GM12891 (cell line): ENCODE measurements around the gene CLIC3.

ENCODE experiments used
- PAX5 ChIP-seq: IDR thresholded peaks from 2 replicates; pipeline ENCODE4 v1.6.1; 2011; ENCODE audit warnings: low read length, moderate library complexity, mild to moderate bottlenecking; ENCODE audit not compliant: insufficient read depth, severe bottlenecking
- POLR2A ChIP-seq: IDR thresholded peaks from 2 replicates; pipeline ENCODE4 v1.6.1; 2011; ENCODE audit warnings: low read depth, low read length, control low read depth
- POLR2AphosphoS5 ChIP-seq: IDR thresholded peaks from 2 replicates; pipeline ENCODE4 v1.6.1; 2011; ENCODE audit warnings: low read depth, low read length, control low read depth
- POU2F2 ChIP-seq: IDR thresholded peaks from 2 replicates; pipeline ENCODE4 v1.6.1; 2011; ENCODE audit warnings: low read depth, mild to moderate bottlenecking, control low read depth, low read length, moderate library complexity
- SPI1 ChIP-seq: IDR thresholded peaks from 2 replicates; pipeline ENCODE4 v1.6.1; 2011; ENCODE audit warnings: low read depth, low read length, control low read depth
- TAF1 ChIP-seq: IDR thresholded peaks from 2 replicates; pipeline ENCODE4 v1.6.1; 2011; ENCODE audit warnings: low read depth, low read length, control low read depth

GRCh38 chr9:137018761-137019559 lies 22.6 kb upstream of the CLIC3 start:
- TF ChIP-seq POLR2A (no peak), POLR2AphosphoS5 (no peak), TAF1 (no peak), SPI1 (no peak), PAX5 (no peak), POU2F2 (no peak)
